Esophagus muscularis mucosa (tissue), 4 donors: ENCODE data around the gene DDX43. TPM values are rescaled to one million over a fixed set of nuclear protein-coding genes. Genes with fewer than 3 reads are reported as not detected.
"Not testable (repeated sequence)": the region's sequence is repeated elsewhere in the genome, so short reads cannot be mapped to it uniquely, and the experiment has no call there.

Experiments
- DNase-seq: peaks from one replicate; pipeline ENCODE4 v3.0.0-alpha.2; 2017; ENCODE audit errors: extremely low spot score
- H3K27ac ChIP-seq, 4 donors: fragments of 200-600 bp; sonication (generic); replicated peaks in 1 of 4; 1 replicate in 3 of 4; 2 replicates in 1 of 4; pipeline ENCODE4 v1.5.1; 2016 to 2019; ENCODE audit warnings: mild to moderate bottlenecking in 1 of 4
- H3K27me3 ChIP-seq, 4 donors: fragments of 200-600 bp; sonication (generic); one replicate each; pipeline versions ENCODE4 v1.5.1 to v1.6.0; 2016 to 2019
- H3K36me3 ChIP-seq, 4 donors: fragments of 200-600 bp; sonication (generic); one replicate each; pipeline ENCODE4 v1.5.1; 2016 to 2019
- H3K4me1 ChIP-seq, 4 donors: fragments of 200-600 bp; sonication (generic); one replicate each; pipeline ENCODE4 v1.5.1; 2016 to 2019
- H3K4me3 ChIP-seq, 4 donors: fragments of 200-600 bp; sonication (generic); 1 replicate in 2 of 4; 2 replicates in 2 of 4; pipeline ENCODE4 v1.5.1; 2016 to 2019; ENCODE audit warnings: mild to moderate bottlenecking in 4 of 4, moderate library complexity in 1 of 4
- H3K9me3 ChIP-seq, 4 donors: fragments of 200-600 bp; sonication (generic); 1 replicate in 3 of 4; 2 replicates in 1 of 4; pipeline ENCODE4 v1.5.1; 2016 to 2019
- EP300 ChIP-seq: sonication (generic); formaldehyde crosslinking; IDR thresholded peaks from one replicate; pipeline ENCODE4 v1.6.1; 2017; ENCODE audit warnings: antibody characterized with exemption
- POLR2A ChIP-seq: fragments of 450-650 bp; IDR thresholded peaks from one replicate; pipeline ENCODE4 v1.6.1; 2017; ENCODE audit warnings: antibody characterized with exemption, moderate library complexity, mild to moderate bottlenecking, low read depth
- POLR2AphosphoS5 ChIP-seq, 2 donors: sonication (generic); formaldehyde crosslinking; IDR thresholded peaks; one replicate each; pipeline ENCODE4 v1.6.1; 2017; ENCODE audit warnings: antibody characterized with exemption in 2 of 2
- WGBS: methylation state at CpG from one replicate; pipeline ENCODE4 v1.1.5; 2018; 5-methylcytosine and 5-hydroxymethylcytosine counted together
- intact Hi-C: fragments of 100-400 bp; cut with DNase I; formaldehyde crosslinking; loops from one replicate; pipeline ENCODE4 v1.15.1; 2023
- total RNA-seq, 4 donors: library from RNA; depleted of rRNA; stranded (reverse); fragments of >200 nt; gene quantifications; one replicate each; pipeline versions ENCODE4 v1.1.0 to v1.2.1, GENCODE V29; 2016
- TF ChIP-seq, protein P1 (sequence below), 3 experiments: fragments of 200-600 bp in 2 of 3; fragments of 450-650 bp in 1 of 3; sonication (generic) in 2 of 3; IDR thresholded peaks; one replicate each; pipeline ENCODE4 v1.5.1; 2017 to 2019; ENCODE audit warnings: antibody characterized with exemption in 3 of 3, mild to moderate bottlenecking in 2 of 3, moderate library complexity in 1 of 3

Gene DDX43
- total RNA-seq, 4 donors from 2014 or later: 0.80 to 3.5 (median 1.3) TPM

GRCh38 chr6:73371984-73372383 is 22.6 kb upstream of the DDX43 start:
- DNase-seq: no peak
- intact Hi-C loops: no loop called here
- Histone ChIP-seq H3K9me3 (peaks cover 0 to 20% (median 12%) of the 10 kb centered on the region in 4 donors), H3K36me3 (no peaks in the 10 kb centered on the region), H3K27me3 (no peaks in the 10 kb centered on the region), H3K4me3 (no peak overlapping the region), H3K4me1 (no peaks in the 10 kb centered on the region), H3K27ac (no peak overlapping the region)
- TF ChIP-seq EP300: no peak
- TF ChIP-seq, protein P1, sequence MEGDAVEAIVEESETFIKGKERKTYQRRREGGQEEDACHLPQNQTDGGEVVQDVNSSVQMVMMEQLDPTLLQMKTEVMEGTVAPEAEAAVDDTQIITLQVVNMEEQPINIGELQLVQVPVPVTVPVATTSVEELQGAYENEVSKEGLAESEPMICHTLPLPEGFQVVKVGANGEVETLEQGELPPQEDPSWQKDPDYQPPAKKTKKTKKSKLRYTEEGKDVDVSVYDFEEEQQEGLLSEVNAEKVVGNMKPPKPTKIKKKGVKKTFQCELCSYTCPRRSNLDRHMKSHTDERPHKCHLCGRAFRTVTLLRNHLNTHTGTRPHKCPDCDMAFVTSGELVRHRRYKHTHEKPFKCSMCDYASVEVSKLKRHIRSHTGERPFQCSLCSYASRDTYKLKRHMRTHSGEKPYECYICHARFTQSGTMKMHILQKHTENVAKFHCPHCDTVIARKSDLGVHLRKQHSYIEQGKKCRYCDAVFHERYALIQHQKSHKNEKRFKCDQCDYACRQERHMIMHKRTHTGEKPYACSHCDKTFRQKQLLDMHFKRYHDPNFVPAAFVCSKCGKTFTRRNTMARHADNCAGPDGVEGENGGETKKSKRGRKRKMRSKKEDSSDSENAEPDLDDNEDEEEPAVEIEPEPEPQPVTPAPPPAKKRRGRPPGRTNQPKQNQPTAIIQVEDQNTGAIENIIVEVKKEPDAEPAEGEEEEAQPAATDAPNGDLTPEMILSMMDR (IDR thresholded peaks at IDR 0.05): no peak
- TF ChIP-seq POLR2A: no peak
- TF ChIP-seq POLR2AphosphoS5 (IDR thresholded peaks at IDR 0.05): no peak
- 97% methylated on average over 4 of the region's 4 CpGs for WGBS

- intact Hi-C loops: no loop called here
- Histone ChIP-seq H3K4me1 (no peaks in the 10 kb centered on the region), H3K27ac (no peak overlapping the region), H3K9me3 (peaks cover 0 to 20% (median 12%) of the 10 kb centered on the region in 4 donors), H3K4me3 (no peak overlapping the region), H3K36me3 (no peaks in the 10 kb centered on the region), H3K27me3 (no peaks in the 10 kb centered on the region)
- DNase-seq: no peak
- TF ChIP-seq, protein P1 (IDR thresholded peaks at IDR 0.05): no peak
- TF ChIP-seq POLR2AphosphoS5 (IDR thresholded peaks at IDR 0.05) (no peak), POLR2A (no peak), EP300 (no peak)
- 82% methylated on average over 10 of the region's 10 CpGs for WGBS
These were observed 22.1 kb upstream of the DDX43 start for GRCh38 chr6:73372516-73372915.

DNA sequence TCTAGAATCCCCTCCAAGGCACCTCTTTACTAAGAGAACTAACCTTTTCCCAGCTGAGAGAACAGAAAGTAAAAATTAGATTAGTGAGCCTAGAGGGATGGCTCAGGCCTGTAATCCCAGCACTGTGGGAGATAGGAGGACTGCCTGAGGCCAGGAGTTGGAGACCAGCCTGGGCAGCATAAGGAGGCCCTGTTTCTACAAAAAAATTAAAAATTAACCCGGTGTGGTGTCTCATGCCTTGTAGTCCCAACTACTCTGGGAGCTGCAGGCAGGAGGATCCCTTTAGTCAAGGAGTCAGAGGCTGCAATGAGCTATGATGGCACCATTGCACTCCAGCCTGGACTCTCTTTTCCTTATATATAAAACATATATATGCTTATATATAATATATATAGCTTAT is 19.4 kb upstream of the DDX43 start:
- 88% methylated on average over 1 of the region's 1 CpG for WGBS
- TF ChIP-seq POLR2A: no peak
- TF ChIP-seq POLR2AphosphoS5 (IDR thresholded peaks at IDR 0.05): no peak
- TF ChIP-seq, protein P1 (IDR thresholded peaks at IDR 0.05): no peak
- TF ChIP-seq EP300: no peak
- H3K27me3 ChIP-seq: no peaks in the 10 kb centered on the region

DNA sequence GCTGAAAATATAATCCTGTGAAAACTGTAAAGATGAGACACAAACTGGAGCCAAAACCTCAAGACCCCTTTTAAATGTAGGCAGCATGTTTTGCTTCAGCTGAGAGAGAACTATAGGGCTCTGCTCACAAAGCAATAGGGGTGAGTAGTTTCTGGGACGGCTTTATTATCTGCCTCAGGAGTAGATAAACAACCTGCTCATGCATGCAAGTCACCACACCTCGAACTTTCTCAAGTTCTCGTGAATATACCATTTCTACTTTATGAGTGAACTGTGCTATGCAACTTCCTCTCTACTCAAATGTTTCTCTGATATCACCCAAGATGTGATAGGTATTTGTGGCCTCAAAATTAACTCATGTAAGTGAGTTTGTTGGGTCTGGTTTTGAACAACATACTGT is 17.4 kb upstream of the DDX43 start:
- H3K4me3 ChIP-seq: no peak overlapping the region
- no peak overlapping the region for H3K27ac ChIP-seq
- intact Hi-C loops: no loop called here
- 82% methylated on average over 3 of the region's 3 CpGs for WGBS
- no peaks in the 10 kb centered on the region for H3K4me1 ChIP-seq
- TF ChIP-seq POLR2A (no peak), EP300 (no peak), POLR2AphosphoS5 (IDR thresholded peaks at IDR 0.05) (no peak)
- TF ChIP-seq, protein P1 (IDR thresholded peaks at IDR 0.05): no peak
- peaks cover 0 to 5% (median 4%) of the 10 kb centered on the region in 4 donors for H3K9me3 ChIP-seq
- DNase-seq: no peak
- no peaks in the 10 kb centered on the region for H3K27me3 ChIP-seq
- H3K36me3 ChIP-seq: no peaks in the 10 kb centered on the region

More for the DNA sequence above, 19.4 kb upstream of the DDX43 start:
- H3K4me3 ChIP-seq: no peak overlapping the region
- H3K9me3 ChIP-seq: peaks cover 0 to 20% (median 12%) of the 10 kb centered on the region in 4 donors
- H3K4me1 ChIP-seq: no peaks in the 10 kb centered on the region
- H3K36me3 ChIP-seq: no peaks in the 10 kb centered on the region
- DNase-seq: no peak
- H3K27ac ChIP-seq: no peak overlapping the region
- intact Hi-C loops: no loop called here

GRCh38 chr6:73381531-73381930 is 13.1 kb upstream of the DDX43 start:
- H3K27ac ChIP-seq, intact Hi-C loops, H3K27me3 ChIP-seq, DNase-seq, H3K36me3 ChIP-seq, H3K4me3 ChIP-seq, H3K4me1 ChIP-seq, H3K9me3 ChIP-seq: not testable (repeated sequence)
- 97% methylated on average over 10 of the region's 10 CpGs for WGBS
